Activated naive CD8-positive, alpha-beta T cell treated with anti-CD3 and anti-CD28 coated beads for 36 hours (primary cell): ENCODE data around the gene CHD9NB. TPM values are rescaled to one million over a fixed set of nuclear protein-coding genes. Genes with fewer than 3 reads are reported as not detected.
"Not testable (repeated sequence)": the region's sequence is repeated elsewhere in the genome, so short reads cannot be mapped to it uniquely, and the experiment has no call there.

Experiments used
- DNase-seq: peaks from one replicate; pipeline ENCODE4 v3.0.0; 2021
- H3K27ac Mint-ChIP-seq: one replicate; pipeline ENCODE4 v1.8.0; 2022; ENCODE audit warnings: mild to moderate bottlenecking, moderate library complexity, mixed read lengths
- H3K27me3 Mint-ChIP-seq: one replicate; pipeline ENCODE4 v1.8.0; 2022; ENCODE audit warnings: mild to moderate bottlenecking, mixed read lengths
- H3K36me3 Mint-ChIP-seq: one replicate; pipeline ENCODE4 v1.8.0; 2021; ENCODE audit warnings: mild to moderate bottlenecking, mixed read lengths
- H3K4me1 Mint-ChIP-seq: one replicate; pipeline ENCODE4 v1.8.0; 2021; ENCODE audit warnings: mixed read lengths
- H3K4me3 Mint-ChIP-seq: one replicate; pipeline ENCODE4 v1.8.0; 2022; ENCODE audit warnings: mild to moderate bottlenecking, moderate library complexity, mixed read lengths
- H3K9me3 Mint-ChIP-seq: one replicate; pipeline ENCODE4 v1.8.0; 2022; ENCODE audit warnings: mixed read lengths
- total RNA-seq, 2 experiments: library from RNA; stranded (reverse); gene quantifications; one replicate each; pipeline ENCODE4 v1.2.3, GENCODE V29; 2021

The CHD9NB gene
- total RNA-seq, 2 experiments from 2014 or later = 0.12 TPM; not detected in 1

DNA sequence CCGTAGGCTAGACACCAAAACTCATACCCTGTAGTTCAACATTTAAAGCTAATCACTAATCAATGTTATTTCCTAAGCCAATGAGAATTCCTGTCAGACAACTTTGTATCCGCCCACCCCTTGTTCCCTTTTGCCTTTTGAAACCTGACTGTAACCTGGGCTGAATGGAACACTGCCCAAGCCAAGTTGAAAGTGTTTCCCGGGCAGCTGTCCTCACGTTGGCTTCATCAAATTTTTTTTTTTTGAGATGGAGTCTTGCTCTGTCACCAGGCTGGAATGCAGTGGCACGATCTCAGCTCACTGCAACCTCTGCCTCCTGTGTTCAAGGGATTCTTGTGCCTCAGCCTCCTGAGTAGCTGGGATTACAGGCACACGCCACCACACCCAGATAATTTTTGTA is 16.0 kb downstream of the CHD9NB start:
- not testable (repeated sequence) for H3K36me3 Mint-ChIP-seq, H3K4me1 Mint-ChIP-seq, H3K27me3 Mint-ChIP-seq, H3K9me3 Mint-ChIP-seq, H3K27ac Mint-ChIP-seq, H3K4me3 Mint-ChIP-seq, DNase-seq

- no peak for DNase-seq
- Mint-ChIP-seq H3K4me1 (peaks cover 2% of the 10 kb centered on the region), H3K27me3 (peaks cover 4% of the 10 kb centered on the region), H3K27ac (no peak overlapping the region), H3K36me3 (peaks cover 1% of the 10 kb centered on the region), H3K4me3 (no peak overlapping the region), H3K9me3 (no peaks in the 10 kb centered on the region)
These were observed 16.6 kb downstream of the CHD9NB start for GRCh38 chr16:53036066-53036465.

DNA sequence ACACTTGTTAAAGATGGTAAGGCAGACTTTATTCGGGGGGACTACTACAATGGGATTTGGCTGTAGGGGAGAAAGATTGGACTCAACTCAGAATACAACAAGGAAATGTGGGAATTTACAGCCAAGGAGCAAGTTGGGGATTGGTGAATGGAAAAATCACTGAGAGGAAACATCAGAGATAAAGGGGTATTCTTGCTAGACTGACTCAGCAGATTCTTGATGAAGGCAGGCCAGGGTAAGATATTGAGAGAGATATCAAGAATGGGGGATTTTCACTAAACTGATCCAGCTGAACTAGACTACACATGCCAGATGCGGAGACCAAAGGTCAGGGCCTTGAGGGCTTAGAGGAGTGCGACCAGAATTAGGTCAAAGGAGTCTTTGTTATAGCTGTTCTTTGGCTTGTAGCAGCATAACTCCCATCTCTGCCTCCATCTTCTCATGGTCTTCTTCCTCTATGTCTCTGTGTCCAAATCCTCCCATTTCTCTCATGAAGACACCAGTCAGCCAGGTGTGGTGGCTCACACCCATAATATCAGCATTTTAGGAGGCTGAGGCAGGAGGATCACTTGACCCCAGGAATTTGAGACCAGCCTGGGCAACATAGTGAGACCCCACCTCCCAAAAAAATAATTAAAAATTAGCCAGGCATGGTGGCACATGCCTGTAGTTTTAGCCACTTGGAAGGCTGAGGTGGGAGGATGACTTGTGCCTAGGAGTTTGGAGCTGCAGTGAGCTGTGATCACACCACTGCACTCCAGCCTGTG is 17.3 kb downstream of the CHD9NB start:
- H3K27ac Mint-ChIP-seq = no peak overlapping the region
- H3K27me3 Mint-ChIP-seq = peaks cover 4% of the 10 kb centered on the region
- no peak for DNase-seq
- no peak overlapping the region for H3K4me3 Mint-ChIP-seq
- no peaks in the 10 kb centered on the region for H3K9me3 Mint-ChIP-seq
- peaks cover 1% of the 10 kb centered on the region for H3K36me3 Mint-ChIP-seq
- H3K4me1 Mint-ChIP-seq = peaks cover 2% of the 10 kb centered on the region

DNA sequence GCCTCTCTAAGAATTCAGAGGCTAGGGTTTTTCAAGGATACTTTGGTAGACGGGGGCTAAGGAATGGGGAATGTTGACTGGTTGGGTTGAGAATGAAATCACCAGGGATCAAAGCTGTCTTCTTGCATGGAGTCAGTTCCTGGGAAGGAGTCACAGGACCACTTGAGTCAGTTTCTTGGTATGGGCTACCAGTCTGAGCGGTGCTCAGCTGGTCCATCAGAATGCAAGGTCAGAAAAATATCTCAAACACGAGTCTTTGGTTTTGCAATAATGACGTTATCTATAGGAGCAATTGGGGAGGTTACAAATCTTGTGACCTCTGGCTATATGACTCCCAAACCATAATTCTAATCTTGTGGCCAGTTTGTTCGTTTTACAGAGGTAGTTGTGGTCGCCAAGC is 18.4 kb downstream of the CHD9NB start:
- no peaks in the 10 kb centered on the region for H3K9me3 Mint-ChIP-seq
- H3K4me3 Mint-ChIP-seq = no peak overlapping the region
- H3K36me3 Mint-ChIP-seq = peaks cover 1% of the 10 kb centered on the region

DNA sequence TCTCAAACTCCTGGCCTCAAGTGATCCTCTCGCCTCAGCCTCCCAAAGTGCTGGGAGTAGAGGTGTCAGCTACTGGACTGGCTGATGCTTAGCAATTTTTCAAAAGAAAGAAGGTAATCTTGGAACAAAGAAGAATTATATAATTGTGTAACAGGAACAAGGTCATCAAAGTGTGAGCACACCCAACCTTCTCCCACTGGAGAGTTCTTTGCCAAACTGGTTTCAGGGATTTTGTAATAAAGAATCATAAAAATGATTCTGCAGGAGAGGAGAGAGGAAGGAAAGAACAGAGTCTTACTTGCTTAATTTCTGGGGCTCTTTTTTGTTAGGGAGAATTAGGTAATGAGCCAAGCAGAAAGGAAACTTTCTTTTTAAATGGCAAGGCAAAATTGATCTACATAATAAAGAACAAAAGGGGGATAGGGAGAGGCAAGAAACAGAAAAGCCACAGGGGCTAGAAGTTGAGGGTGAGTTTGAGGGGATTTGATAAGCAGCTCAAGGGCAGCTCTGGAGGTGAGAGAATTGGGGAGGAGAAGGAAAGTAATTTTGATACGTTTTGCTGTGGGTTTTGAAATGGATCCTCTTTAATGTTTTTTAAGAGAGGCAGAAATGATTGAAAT is 21.3 kb downstream of the CHD9NB start:
- Mint-ChIP-seq H3K27ac (no peak overlapping the region), H3K4me1 (peaks cover 2% of the 10 kb centered on the region), H3K9me3 (no peaks in the 10 kb centered on the region), H3K4me3 (no peak overlapping the region), H3K36me3 (peaks cover 1% of the 10 kb centered on the region), H3K27me3 (peaks cover 12% of the 10 kb centered on the region)
- DNase-seq = no peak

More for the DNA sequence above, 18.4 kb downstream of the CHD9NB start:
- H3K27me3 Mint-ChIP-seq = peaks cover 9% of the 10 kb centered on the region
- H3K27ac Mint-ChIP-seq = no peak overlapping the region
- peaks cover 2% of the 10 kb centered on the region for H3K4me1 Mint-ChIP-seq
- DNase-seq = no peak

- Mint-ChIP-seq H3K4me3 (no peak overlapping the region), H3K36me3 (peaks cover 1% of the 10 kb centered on the region), H3K27ac (no peak overlapping the region), H3K9me3 (no peaks in the 10 kb centered on the region), H3K27me3 (peaks cover 12% of the 10 kb centered on the region), H3K4me1 (peaks cover 2% of the 10 kb centered on the region)
- no peak for DNase-seq
These were observed 22.7 kb downstream of the CHD9NB start for GRCh38 chr16:53029971-53030370.

GRCh38 chr16:53024045-53024444 is 28.7 kb downstream of the CHD9NB start:
- Mint-ChIP-seq H3K4me1 (no peaks in the 10 kb centered on the region), H3K27me3 (peaks cover 5% of the 10 kb centered on the region), H3K9me3 (no peaks in the 10 kb centered on the region), H3K36me3 (no peaks in the 10 kb centered on the region), H3K27ac (no peak overlapping the region), H3K4me3 (no peak overlapping the region)
- no peak for DNase-seq

- Mint-ChIP-seq H3K9me3 (no peaks in the 10 kb centered on the region), H3K4me1 (no peaks in the 10 kb centered on the region), H3K4me3 (no peak overlapping the region), H3K36me3 (no peaks in the 10 kb centered on the region), H3K27me3 (peaks cover 3% of the 10 kb centered on the region), H3K27ac (no peak overlapping the region)
- DNase-seq = no peak
These were observed 30.3 kb downstream of the CHD9NB start for GRCh38 chr16:53022374-53022773.

GRCh38 chr16:53018834-53019416 is 33.8 kb downstream of the CHD9NB start:
- Mint-ChIP-seq H3K36me3 (no peaks in the 10 kb centered on the region), H3K9me3 (no peaks in the 10 kb centered on the region), H3K4me1 (no peaks in the 10 kb centered on the region), H3K4me3 (no peak overlapping the region), H3K27ac (no peak overlapping the region), H3K27me3 (peaks cover 7% of the 10 kb centered on the region)
- no peak for DNase-seq

DNA sequence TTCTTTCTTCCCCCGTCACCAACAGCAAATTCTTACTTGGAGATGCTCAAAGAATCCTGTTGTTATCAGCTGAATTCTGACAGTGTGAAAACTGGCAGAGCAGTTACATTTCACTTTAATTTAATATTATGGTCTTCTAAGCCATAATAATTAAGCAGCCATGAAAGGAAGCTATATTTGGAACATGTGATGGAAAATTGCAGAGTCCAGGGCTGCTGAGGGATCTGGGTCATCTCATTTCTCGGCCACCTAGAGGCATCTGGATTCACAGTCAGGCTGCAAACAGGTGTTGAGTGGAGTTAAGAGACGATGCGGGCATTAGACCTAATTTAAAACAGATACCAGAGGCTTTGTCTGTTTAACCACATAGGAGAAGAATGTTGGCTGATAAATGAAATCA is 38.4 kb downstream of the CHD9NB start:
- no peaks in the 10 kb centered on the region for H3K4me1 Mint-ChIP-seq
- H3K36me3 Mint-ChIP-seq = no peaks in the 10 kb centered on the region
- no peak overlapping the region for H3K27ac Mint-ChIP-seq
- H3K9me3 Mint-ChIP-seq = no peaks in the 10 kb centered on the region
- no peak overlapping the region for H3K4me3 Mint-ChIP-seq
- no peak for DNase-seq
- peaks cover 15% of the 10 kb centered on the region for H3K27me3 Mint-ChIP-seq

- Mint-ChIP-seq H3K4me1 (no peaks in the 10 kb centered on the region), H3K9me3 (no peaks in the 10 kb centered on the region), H3K4me3 (no peak overlapping the region), H3K36me3 (no peaks in the 10 kb centered on the region), H3K27ac (no peak overlapping the region), H3K27me3 (peaks cover 20% of the 10 kb centered on the region)
- DNase-seq = no peak
These were observed 45.6 kb downstream of the CHD9NB start for GRCh38 chr16:53007095-53007494.

DNA sequence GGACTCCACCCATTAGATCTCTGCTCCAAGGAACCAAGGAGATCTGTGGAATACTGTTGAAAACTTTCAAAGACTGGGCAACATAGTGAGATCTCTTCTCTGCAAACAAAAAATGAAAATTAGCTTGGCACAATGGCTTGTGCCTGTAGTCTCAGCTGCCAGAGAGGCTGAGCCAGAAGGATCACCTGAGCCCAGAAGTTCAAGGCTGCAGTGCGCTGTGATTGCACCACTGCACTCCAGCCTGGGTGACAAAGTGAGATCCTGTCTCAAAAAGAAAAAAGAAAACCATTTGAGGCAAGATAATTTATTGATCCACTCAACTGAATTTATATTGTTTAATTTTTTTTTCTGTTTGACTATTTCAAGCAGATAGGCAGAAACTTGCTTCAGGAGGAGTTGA is 54.8 kb downstream of the CHD9NB start:
- Mint-ChIP-seq H3K4me3 (no peak overlapping the region), H3K9me3 (peaks cover 3% of the 10 kb centered on the region), H3K27me3 (peaks cover 4% of the 10 kb centered on the region), H3K4me1 (no peaks in the 10 kb centered on the region), H3K36me3 (no peaks in the 10 kb centered on the region), H3K27ac (no peak overlapping the region)
- DNase-seq = no peak

- no peak for DNase-seq
- no peak overlapping the region for H3K27ac Mint-ChIP-seq
- H3K9me3 Mint-ChIP-seq = peaks cover 3% of the 10 kb centered on the region
- no peaks in the 10 kb centered on the region for H3K4me1 Mint-ChIP-seq
- peaks cover 12% of the 10 kb centered on the region for H3K27me3 Mint-ChIP-seq
- H3K36me3 Mint-ChIP-seq = no peaks in the 10 kb centered on the region
- H3K4me3 Mint-ChIP-seq = no peak overlapping the region
These were observed 57.8 kb downstream of the CHD9NB start for GRCh38 chr16:52994942-52995341.

- no peak for DNase-seq
- Mint-ChIP-seq H3K27me3 (peaks cover 14% of the 10 kb centered on the region), H3K36me3 (no peaks in the 10 kb centered on the region), H3K27ac (no peak overlapping the region), H3K4me1 (no peaks in the 10 kb centered on the region), H3K9me3 (no peaks in the 10 kb centered on the region), H3K4me3 (no peak overlapping the region)
These were observed 59.5 kb downstream of the CHD9NB start for GRCh38 chr16:52993179-52993578.

- Mint-ChIP-seq H3K27ac (no peak overlapping the region), H3K36me3 (no peaks in the 10 kb centered on the region), H3K9me3 (no peaks in the 10 kb centered on the region), H3K27me3 (peaks cover 16% of the 10 kb centered on the region), H3K4me1 (no peaks in the 10 kb centered on the region), H3K4me3 (no peak overlapping the region)
- DNase-seq = no peak
These were observed 61.1 kb downstream of the CHD9NB start for GRCh38 chr16:52991572-52991971.
